A673 (cell line): ENCODE results near the gene PI4K2A. TPM values are rescaled to one million over a fixed set of nuclear protein-coding genes. Genes with fewer than 3 reads are reported as not detected.

Source experiments
- BruUV-seq: library from RNA; stranded (reverse); fragments of 400-500 nt; replicated peaks from 2 replicates; lab custom pipeline; 2021; lab: Mats Ljungman, UMichigan
- CTCF ChIA-PET: fragments of 300-600 bp; sonication (Branson Sonifier 250); formaldehyde crosslinking; loops from one replicate; lab custom pipeline; 2022; ENCODE audit warnings: antibody characterized with exemption; lab: Charles Lee
- POLR2A ChIA-PET: fragments of 300-600 bp; sonication (Branson Sonifier 250); formaldehyde crosslinking; loops from one replicate; lab custom pipeline; 2022; ENCODE audit warnings: antibody characterized with exemption; ENCODE audit not compliant: low non-redundant PET; lab: Charles Lee
- DNase-seq: peaks from one replicate; pipeline ENCODE4 v3.0.0-alpha.2; 2015; ENCODE audit warnings: low spot score
- H3K27ac ChIP-seq: fragments of 200-600 bp; sonication (generic); 2 replicates; pipeline ENCODE4 v1.5.1; 2016; ENCODE audit warnings: mixed run types, low read depth, mild to moderate bottlenecking, mixed read lengths, antibody characterized with exemption, low read length; ENCODE audit not compliant: poor library complexity, severe bottlenecking
- H3K27me3 ChIP-seq: fragments of 200-600 bp; sonication (generic); replicated peaks from 2 replicates; pipeline ENCODE4 v1.6.1; 2017; ENCODE audit warnings: mixed run types, low read depth, mild to moderate bottlenecking, mixed read lengths, antibody characterized with exemption, low read length; ENCODE audit not compliant: insufficient read depth, poor library complexity
- H3K36me3 ChIP-seq: fragments of 200-600 bp; sonication (generic); 2 replicates; pipeline ENCODE4 v1.6.1; 2016; ENCODE audit warnings: mixed run types, mild to moderate bottlenecking, mixed read lengths, antibody characterized with exemption, low read length; ENCODE audit not compliant: insufficient read depth, poor library complexity, severe bottlenecking
- H3K4me1 ChIP-seq: fragments of 200-600 bp; sonication (generic); 2 replicates; pipeline ENCODE4 v1.6.1; 2017; ENCODE audit warnings: mixed run types, mild to moderate bottlenecking, mixed read lengths, antibody characterized with exemption, low read length; ENCODE audit not compliant: insufficient read depth, poor library complexity, severe bottlenecking
- H3K4me3 ChIP-seq: fragments of 200-600 bp; sonication (generic); 2 replicates; pipeline ENCODE4 v1.5.1; 2016; ENCODE audit warnings: low read depth, mixed run types, mild to moderate bottlenecking, mixed read lengths, low read length; ENCODE audit not compliant: poor library complexity, severe bottlenecking
- H3K9me3 ChIP-seq: fragments of 200-600 bp; sonication (generic); 2 replicates; pipeline ENCODE4 v1.6.1; 2016; ENCODE audit warnings: mixed run types, low read depth, mild to moderate bottlenecking, mixed read lengths, antibody characterized with exemption, low read length; ENCODE audit not compliant: poor library complexity, severe bottlenecking
- EZH2 ChIP-seq: fragments of 200-600 bp; sonication (generic); IDR thresholded peaks from 2 replicates; pipeline ENCODE4 v1.6.1; 2017; ENCODE audit warnings: borderline replicate concordance, low read depth, mild to moderate bottlenecking, mixed read lengths, antibody characterized with exemption, low read length; ENCODE audit not compliant: poor library complexity, severe bottlenecking
- intact Hi-C: fragments of 100-400 bp; cut with micrococcal nuclease; formaldehyde crosslinking; loops from one replicate; pipeline ENCODE4 v1.10.0; 2022; ENCODE audit not compliant: unreplicated experiment
- total RNA-seq: library from RNA; stranded (reverse); gene quantifications from 2 replicates; pipeline ENCODE4 v1.2.3, GENCODE V29; 2021
- TF ChIP-seq, protein P1 (sequence below): fragments of 300-800, 200-600 bp; sonication (generic); conservative IDR thresholded peaks from 2 replicates; pipeline ENCODE4 v1.5.1; 2017; ENCODE audit warnings: low read depth, mild to moderate bottlenecking, antibody characterized with exemption, low read length, moderate library complexity, mixed read lengths

PI4K2A gene
- total RNA-seq, 1 experiment from 2014 or later, result 23.6 TPM

DNA sequence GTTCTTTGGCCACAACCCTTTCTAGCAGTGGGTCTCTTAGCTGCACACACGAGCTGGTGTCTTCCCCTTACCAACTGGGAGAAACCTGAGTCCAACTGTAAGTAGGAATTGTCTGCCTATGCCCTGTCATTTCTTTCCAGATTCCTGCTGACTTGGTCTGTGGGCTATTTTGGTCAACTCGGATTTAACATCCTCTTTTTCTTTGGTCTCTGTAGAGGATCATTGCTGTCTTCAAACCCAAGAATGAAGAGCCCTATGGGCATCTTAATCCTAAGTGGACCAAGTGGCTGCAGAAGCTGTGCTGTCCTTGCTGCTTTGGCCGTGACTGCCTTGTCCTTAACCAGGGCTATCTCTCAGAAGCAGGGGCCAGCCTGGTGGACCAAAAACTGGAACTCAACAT is 10.3 kb downstream of the PI4K2A start:
- CTCF ChIA-PET, result no interaction called here
- peaks cover 39% of the 10 kb centered on the region for H3K36me3 ChIP-seq
- no peaks in the 10 kb centered on the region for H3K9me3 ChIP-seq
- peaks cover 11% of the 10 kb centered on the region for H3K4me1 ChIP-seq
- POLR2A ChIA-PET, result no interaction called here
- H3K27ac ChIP-seq, result no peak overlapping the region
- H3K4me3 ChIP-seq, result no peak overlapping the region
- TF ChIP-seq, protein P1, sequence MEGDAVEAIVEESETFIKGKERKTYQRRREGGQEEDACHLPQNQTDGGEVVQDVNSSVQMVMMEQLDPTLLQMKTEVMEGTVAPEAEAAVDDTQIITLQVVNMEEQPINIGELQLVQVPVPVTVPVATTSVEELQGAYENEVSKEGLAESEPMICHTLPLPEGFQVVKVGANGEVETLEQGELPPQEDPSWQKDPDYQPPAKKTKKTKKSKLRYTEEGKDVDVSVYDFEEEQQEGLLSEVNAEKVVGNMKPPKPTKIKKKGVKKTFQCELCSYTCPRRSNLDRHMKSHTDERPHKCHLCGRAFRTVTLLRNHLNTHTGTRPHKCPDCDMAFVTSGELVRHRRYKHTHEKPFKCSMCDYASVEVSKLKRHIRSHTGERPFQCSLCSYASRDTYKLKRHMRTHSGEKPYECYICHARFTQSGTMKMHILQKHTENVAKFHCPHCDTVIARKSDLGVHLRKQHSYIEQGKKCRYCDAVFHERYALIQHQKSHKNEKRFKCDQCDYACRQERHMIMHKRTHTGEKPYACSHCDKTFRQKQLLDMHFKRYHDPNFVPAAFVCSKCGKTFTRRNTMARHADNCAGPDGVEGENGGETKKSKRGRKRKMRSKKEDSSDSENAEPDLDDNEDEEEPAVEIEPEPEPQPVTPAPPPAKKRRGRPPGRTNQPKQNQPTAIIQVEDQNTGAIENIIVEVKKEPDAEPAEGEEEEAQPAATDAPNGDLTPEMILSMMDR, result no peak
- TF ChIP-seq EZH2, result no peak
- no peaks in the 10 kb centered on the region for H3K27me3 ChIP-seq
- no peak for DNase-seq
- no TSS peak for BruUV-seq
- intact Hi-C loops, result no loop called here

DNA sequence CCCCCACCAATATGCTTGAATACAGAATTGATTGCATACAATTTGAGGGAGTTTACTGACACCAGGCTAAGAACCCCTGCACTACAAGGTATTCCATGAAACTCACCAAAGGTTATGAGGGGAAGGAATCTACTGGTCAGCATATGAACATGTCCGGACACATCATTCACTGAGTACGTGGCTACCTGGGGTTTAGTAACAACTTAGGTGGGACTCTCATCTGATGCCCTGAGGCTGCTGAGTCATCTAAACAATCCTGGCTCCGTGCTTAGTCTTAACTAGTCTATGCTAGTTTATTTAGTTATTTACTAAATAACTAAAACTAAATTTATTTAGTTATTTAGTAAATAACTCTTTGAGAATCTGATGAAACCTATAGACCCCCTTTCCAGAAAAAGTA is 11.3 kb downstream of the PI4K2A start:
- BruUV-seq, result no TSS peak
- no peaks in the 10 kb centered on the region for H3K27me3 ChIP-seq
- no peak for TF ChIP-seq EZH2
- TF ChIP-seq, protein P1, result no peak
- H3K9me3 ChIP-seq, result no peaks in the 10 kb centered on the region
- ChIA-PET CTCF (no interaction called here), POLR2A (no interaction called here)
- peaks cover 46% of the 10 kb centered on the region for H3K36me3 ChIP-seq
- intact Hi-C loops, result no loop called here
- H3K27ac ChIP-seq, result no peak overlapping the region
- no peak for DNase-seq
- peaks cover 11% of the 10 kb centered on the region for H3K4me1 ChIP-seq
- no peak overlapping the region for H3K4me3 ChIP-seq

DNA sequence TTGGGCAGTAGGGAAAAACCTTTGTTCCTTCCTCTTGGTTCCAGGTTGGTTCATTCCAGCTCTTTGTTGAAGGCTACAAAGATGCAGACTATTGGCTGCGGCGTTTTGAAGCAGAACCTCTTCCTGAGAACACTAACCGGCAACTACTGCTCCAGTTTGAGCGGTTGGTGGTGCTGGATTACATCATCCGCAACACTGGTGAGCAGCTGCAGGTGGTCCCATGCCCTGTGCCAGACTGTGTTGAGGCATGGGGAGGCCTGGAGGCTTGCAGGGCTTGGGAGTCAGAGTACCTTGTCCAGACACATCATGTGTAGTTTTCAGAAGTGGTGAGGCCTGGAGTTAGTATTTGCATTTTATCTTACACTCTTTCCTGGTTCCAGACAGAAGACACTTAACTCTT is 16.3 kb downstream of the PI4K2A start:
- Histone ChIP-seq H3K27ac (no peak overlapping the region), H3K9me3 (no peaks in the 10 kb centered on the region), H3K4me3 (no peak overlapping the region), H3K27me3 (no peaks in the 10 kb centered on the region), H3K36me3 (peaks cover 53% of the 10 kb centered on the region), H3K4me1 (no peaks in the 10 kb centered on the region)
- no TSS peak for BruUV-seq
- TF ChIP-seq, protein P1, result no peak
- no peak for TF ChIP-seq EZH2
- intact Hi-C loops, result no loop called here
- DNase-seq, result no peak
- CTCF ChIA-PET, result no interaction called here
- POLR2A ChIA-PET, result no interaction called here
